Measurements from ENCODE around the gene EIF4E2.
"Not testable (repeated sequence)": the region's sequence is repeated elsewhere in the genome, so short reads cannot be mapped to it uniquely, and the experiment has no call there.

EIF4E2 gene

DNA sequence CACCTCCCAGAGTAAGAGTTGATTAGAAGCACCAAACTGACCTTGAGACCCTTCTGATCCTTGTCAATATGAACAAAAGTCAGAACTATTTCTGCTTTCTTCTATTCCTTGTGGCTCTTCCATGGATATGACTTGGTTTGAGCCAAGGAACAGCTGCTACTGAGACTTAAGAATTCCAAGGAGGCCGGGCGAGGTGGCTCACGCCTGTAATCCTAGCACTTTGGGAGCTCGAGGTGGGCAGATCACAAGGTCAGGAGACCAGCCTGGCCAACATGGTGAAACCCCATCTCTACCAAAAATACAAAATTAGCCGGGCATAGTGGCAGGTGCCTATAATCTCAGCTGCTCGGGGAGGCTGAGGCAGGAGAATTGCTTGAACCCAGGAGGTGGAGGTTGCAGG, 20.0 kb downstream of the EIF4E2 start:
- DNase-seq, result not testable (repeated sequence)

DNA sequence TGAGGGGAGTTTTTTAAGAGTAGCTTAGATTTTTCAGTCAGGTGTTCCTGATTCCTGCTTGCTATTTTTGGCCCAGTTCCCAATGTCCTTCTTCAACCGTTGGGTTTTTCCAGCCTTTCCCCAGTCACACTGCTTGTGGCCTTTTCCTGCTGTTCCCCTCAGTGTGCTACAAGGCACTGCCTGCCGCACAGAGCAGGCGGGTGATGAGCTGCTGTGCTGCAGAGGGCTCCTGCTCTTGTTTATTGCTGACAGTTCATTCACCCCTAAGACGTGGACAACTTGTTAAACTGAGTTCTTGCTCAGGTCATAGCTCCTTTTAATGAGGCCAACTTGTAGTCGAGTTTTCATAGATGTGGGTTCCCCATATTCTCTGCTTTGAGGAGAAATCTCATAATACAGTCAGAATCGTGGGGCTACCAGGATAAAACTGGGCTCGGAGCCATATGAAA, 20.6 kb downstream of the EIF4E2 start:
- DNase-seq, result no peak

DNA sequence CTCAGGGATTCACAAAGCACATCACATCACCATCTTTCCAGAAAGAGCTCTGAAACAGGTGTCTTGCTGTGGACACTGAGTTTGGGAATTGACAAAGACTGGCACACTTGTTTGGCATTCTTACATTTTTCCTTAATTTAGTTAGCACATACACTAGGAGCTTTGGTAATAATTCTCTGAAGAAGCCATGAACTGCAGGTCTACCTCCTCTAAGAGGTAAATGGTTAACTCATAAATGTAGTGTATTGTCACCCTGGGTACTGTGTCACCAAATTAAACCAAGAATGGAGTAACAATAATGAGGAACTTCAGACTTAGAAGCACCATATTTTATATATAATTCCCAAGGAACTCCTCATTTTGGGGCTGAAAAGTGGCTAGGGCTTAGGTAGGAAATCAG, 22.6 kb downstream of the EIF4E2 start:
- DNase-seq, result no peak

DNA sequence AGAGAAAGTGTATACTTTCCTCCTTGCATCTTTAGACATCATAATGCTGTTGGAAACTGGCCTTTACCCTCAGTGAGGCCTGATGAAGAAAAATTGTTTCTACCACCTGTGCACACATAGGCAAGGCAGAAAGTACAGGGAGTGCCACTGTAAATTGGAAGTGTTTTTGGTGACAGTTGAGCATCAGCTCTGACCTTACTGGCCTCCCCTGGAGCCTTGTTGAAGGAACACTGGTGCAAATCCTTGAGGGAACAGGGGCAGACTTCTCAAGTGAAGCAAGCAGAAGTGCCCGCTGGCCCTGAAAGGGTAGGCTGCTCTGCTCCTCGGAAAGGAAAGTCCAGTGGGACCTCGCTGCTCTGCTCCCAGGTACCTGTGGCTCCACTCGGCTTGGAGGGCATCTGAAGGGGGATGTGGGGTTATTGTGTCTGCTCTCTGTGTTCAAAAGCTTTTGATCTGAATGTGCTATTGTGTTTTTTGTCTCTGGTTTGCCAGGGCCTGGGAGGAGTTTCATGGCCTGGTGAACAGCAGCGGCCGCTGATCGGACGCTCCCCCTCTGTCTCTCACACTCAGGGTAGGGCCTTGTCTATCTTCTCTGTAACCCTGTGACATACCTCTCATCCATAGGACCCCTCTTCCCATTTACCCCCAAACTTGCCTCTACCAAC, 23.4 kb downstream of the EIF4E2 start:
- no peak for DNase-seq

DNA sequence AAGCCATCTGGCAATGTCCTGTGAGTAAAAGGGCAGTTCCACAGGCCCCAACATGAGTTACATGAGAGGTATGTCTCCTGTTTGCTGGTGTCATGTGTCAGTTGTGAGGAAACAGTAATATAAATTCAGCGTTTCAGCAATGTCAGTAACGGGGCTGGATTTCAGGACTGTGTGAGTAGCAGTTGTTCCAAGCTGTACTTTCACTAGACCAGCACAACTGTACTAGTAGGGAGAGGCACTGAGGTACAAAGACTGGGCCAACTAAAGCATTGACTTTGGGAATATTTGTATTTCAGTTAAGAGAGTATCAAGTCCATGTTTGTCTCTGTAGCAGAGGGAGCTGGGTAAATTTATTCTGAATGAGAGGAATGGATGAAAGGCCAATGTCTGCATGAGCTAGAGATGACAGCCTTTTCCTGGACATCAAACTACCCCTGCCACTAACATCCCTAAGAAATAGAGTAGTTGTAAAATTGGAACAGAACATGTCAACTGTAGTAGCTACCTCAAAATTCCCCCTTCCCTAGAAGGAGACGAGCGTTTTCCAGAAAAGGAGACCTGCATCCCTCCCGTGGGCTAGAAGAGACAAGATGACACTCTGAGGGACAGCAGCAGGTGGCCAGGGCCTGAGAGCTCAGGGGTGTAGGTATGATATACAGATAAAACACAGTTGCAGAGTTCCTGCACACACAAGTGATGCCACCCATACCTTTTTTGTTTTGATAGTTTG, 24.4 kb downstream of the EIF4E2 start:
- no peak for DNase-seq

DNA sequence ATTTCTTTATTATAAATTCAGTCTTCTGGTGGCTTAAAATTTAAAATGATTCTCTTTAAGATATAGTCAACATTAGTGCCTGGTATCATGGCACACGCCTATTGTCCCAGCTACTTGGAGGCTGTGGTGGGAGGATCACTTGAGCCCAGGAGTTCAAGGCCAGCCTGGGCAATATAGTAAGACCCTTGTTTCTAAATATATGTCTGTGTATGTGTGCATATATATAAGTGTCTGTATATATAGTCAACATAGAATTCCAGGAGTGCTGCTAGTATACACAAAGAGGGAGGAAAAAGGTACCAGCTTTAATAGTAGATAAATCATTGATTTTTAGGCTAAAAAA, 24.9 kb downstream of the EIF4E2 start:
- DNase-seq, result no peak

DNA sequence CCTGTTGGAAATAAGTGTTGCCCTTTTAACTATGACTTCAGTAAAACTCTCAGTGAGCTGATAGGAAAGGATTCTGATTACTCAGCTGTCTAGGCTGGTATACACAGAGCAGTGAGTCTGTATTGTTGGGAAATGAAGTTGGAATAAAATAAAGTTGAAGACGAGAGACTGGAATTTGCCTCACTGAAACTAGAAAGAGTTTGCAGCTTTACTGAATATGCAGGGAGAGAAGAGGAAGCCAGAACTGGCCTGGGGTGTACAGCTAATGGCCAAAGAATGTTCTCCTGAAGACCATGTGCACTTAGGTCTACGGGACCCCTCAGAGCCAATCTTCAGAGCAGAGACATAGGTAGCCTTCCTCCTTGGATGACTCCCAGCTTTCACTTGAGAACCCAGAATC, 26.5 kb downstream of the EIF4E2 start:
- no peak for DNase-seq

DNA sequence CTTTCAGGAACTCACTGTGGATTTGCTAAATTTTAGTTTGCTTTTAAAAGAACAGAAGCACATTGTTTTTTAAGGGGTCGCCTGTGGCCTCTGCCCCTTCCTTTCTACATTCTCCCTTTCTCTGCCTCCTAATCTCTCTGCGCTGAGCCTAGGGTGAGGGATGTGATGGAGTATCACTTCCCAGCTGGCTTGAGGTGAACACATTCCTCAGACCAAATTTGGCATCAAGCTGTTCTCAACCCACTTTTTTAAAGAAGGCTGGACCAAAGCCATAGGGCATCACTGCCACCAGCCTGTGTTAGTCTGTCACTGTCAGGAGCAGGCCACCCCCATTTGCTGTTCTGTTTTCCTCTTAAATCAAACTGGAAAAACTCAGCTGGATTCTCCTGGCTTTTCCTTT, 27.4 kb downstream of the EIF4E2 start:
- no peak for DNase-seq

DNA sequence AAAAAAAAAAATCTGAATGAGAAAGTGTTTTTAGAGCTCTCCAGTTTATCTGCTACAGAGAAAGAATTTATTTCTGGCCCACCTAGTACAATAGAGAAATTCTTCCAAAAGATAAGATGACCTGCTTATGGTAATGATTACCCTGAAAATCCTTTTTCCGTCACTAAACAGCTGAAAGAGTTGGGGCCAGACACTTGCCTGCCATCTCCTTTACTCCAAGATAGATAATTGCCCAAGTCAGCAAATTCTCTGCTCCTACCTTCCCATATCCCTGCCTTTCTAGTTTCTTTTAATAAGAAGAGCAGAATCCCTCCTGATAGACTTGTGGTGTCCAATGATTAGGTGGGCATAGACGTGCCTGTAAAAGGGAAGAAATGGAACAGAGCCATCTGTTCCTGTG, 28.1 kb downstream of the EIF4E2 start:
- no peak for DNase-seq

DNA sequence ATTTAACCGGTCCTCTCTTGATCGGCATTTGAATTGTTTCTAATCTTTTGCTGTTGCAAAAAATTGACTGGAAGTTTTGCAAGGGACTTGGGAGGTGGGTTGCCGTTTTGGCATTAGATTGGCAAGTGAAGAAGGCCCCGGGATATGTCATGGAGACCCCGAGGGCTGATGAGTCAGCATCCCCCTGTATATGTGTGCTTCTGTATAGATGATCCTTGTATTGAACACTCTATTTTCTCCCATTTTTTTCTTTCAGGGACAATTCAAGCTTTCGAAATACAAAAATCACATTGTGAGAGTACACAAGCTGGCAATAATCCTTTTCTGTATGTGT, 30.1 kb downstream of the EIF4E2 start:
- DNase-seq, result no peak

DNA sequence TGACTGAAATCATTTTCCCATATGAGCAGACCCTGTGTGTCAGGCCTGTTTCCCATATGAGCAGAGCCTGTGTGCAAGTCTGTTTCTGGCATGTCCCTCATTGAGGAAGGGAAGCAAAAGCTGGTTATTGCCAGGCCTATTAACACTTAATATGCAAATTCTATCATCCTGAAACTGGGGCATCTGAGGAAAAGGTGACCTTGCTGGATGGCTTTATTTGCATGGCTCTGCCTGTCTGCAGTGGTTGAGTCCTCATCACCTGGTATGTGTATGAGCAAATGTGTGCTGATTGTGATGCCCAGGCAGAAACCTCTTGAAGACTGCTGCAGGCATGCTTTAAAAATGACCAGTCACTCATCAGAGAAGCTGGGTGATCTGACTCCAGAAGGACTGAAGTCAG, 31.2 kb downstream of the EIF4E2 start:
- DNase-seq, result no peak

DNA sequence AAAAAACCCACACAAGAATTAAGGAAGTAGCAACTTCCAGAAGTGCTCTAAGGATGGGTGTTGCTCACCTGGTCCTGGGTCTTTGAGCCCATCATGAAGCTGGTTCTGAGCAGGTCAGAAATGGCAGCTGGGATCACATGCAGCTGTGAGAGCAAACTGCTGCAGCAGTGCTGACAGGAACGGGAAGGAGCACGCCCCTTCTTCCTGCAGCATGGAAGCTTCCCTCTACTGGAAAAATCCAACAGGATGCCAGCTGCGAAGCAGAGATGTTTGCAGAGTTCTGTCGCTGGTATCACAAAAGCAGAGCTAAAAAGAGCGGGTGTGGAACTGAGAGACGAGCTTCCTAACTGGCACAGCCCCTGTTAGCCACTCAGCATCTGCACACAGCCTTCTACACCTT, 33.7 kb downstream of the EIF4E2 start:
- DNase-seq, result no peak

DNA sequence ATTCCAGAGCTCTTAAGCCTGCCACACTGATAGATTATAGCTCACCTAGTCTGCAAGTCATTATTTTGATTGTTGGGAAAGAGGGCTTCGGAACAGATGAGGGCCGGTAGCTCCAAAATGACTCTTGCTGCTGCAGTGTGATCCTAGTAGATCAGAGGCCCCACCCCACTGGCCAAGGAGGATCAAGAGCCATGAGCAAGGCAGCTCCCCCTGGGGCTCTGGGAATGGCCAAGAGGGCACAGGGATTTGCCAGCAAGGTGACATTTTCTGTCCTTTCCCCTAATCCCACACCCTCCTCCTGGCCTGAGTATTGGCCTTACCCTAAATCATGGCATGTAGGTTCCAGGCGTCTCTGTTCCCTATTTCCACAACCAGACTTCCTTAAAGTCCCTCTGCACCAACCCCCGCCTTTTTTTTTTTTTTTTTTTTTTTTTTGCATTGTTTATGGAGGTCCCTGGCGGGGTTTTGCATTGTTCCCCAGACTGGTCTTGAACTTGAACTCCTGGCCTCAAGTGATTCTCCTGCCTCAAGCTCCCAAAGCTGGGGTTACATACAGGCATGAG, 36.5 kb downstream of the EIF4E2 start:
- DNase-seq, result no peak

DNA sequence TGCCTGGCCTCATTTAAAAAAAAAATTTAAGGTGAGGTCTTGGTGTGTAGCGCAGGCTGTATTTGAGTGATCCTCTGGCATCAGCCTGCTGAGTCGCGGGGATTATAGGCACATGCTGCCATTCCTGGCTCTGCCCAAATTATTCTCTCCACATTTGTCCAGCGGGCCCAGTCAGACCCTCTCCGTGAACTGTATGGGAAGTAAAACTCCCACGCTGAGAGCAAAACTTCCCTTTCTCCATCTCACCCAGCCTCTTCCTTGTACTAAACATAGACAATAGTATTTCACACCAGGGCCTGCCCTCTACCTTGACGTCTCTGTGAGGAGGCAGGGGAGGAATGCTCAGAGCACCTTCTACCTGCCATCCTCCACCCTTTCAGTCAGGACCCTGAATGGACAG, 37.0 kb downstream of the EIF4E2 start:
- no peak for DNase-seq

DNA sequence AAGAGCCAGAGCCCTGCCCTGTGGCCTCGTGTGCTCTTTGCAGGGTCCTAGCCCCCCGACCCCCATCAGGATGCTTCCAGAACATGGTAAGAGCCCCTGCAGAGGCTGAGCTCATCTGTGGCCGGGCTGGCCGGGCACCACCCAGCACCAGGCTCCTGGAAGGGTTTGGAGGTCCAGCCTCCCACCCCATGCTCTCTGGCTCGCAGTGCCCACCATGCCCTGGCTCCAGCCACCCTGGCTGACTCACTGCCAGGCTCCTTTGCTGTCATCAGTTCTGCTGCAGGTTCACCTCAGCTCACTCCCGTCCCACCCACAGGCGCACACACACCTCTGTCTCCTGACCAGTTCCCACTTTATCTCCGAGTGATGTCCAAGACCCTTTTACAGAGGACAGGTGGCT, 37.5 kb downstream of the EIF4E2 start:
- no peak for DNase-seq

DNA sequence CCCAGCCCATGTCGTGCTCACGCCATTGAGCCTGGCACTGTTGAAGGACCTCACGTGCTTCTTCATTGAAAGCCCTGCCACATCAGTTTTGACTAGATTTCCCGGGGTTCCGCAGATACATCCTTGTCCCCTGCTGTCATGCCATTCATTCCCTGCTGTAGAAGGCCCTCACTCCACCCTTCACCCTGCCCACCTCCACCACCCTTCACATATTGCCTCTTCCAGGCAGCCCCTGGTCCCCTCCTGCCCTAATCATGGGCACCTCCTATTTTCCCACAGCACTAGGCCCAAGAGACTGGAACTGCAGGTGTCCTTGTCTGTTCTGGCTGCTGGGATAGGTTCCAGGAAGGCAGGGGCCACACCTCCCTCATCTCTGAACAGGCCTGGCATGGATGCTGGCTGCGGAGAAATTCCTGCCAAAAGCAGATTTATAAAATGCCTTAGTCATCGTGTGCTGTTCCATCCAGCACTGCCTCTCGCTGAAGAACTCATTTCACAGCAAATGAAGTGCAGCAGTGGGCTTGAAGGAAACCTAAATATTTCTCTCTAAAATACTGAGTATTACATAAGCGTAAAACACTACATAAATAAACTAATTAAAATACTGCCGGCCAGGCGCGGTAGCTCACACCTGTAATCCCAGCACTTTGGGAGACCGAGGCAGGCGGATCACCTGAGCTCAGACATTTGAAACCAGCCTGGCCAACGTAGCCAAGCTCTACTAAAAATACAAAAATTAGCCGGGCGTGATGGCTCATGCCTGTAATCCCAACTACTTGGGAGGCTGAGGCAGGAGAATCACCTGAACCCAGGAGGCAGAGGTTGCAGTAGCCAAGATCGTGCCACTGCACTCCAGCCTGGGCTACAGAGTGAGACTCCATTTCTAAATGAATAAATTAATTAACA, 38.4 kb downstream of the EIF4E2 start:
- DNase-seq, result no peak

DNA sequence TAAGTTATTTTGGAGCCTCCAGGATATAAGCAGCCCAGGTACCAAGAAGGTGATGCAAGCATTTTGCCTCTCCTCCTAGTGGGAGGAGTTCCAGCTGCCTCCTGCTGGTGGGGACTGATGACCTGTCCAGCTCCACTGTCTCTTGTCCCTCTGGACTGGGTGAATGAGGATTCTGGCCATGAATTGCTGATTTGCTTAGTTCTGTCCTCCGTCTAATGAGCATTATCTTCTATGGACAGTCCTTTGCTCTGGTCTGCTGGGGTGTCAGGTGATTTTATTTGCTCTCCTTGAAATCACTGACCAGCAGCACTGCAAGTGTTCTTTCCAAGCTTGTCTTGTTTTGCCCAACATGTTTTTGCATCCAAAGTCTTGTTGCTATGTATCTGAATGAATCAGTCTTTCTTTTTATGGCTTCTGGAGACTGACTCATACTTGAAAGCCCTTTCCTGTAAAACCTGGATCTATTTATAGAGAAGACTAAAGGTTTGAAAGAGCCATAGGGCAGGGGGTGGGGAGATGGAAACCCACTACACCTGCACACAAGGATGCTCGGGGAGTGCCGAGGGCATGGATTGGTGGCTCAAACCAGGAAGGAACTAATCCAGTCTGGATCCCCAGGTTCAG, 42.4 kb downstream of the EIF4E2 start:
- no peak for DNase-seq

DNA sequence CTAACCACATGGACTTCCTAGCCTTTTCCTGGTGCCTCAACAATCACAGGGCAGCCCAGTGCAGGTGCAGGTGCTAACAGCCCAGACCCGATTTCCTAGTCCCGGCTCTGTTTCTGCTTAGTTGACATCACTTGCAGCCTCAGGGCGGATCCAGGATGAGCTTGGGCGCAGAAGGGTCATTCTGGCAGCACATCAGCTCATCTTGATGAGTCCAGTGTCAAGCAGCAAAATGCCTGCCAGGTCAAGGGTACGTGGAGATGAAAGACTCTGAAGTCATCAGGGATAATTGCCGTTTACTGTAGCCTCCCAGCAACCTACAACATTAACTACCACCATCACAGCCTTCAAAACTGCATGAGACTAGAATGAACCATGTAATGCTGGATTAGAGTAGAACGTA, 43.5 kb downstream of the EIF4E2 start:
- no peak for DNase-seq

DNA sequence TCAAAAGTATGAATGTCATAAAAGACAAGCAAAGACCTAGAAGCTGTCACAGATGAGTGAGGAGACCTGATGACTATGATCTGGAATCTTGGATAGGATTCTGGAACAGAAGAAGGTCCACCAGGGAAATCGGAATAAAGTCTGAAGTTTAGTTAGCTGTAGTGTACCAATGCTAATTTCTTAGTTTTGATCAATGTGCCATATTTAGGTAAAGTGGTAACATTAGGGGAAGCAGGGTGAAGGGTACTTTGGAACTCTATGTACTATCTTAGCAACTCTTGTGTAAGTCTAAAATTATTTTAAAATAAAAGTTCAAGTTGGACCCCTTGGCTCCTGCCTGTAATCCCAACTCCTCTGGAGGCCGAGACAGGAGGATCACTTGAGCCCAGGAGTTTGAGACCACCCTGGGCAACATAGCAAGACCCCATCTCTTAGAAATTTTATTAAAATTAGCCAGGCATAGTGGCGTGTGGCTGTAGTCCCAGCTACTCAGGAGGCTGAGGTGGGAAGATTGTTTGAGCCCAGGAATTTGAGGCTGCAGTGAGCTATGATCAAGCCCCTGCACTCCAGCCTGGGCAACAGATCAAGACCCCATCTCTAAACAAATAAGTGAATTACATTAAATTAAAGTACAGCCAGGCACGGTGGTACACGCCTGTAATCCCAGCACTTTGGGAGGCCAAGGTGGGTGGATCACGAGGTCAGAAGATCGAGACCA, 47.0 kb downstream of the EIF4E2 start:
- DNase-seq, result no peak

DNA sequence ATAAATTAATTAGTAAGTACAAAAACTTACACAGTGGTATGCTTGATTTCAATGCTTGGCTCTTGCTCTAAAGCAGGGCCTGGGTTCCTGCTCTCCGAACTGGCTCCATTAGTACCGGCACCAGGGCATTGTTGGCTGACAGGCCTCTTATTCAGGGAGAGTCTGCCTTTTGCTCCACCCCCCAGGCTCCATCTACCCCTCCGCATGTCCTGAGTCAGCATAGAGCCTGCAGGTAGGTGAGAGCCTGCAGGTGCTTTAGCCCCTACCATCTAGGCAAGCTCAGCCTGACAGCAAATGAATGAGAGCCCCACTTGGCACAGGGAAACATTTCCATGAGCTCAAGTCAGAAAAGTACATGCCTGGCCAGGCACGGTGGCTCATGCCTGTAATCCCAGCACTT, 47.8 kb downstream of the EIF4E2 start:
- DNase-seq, result no peak

DNA sequence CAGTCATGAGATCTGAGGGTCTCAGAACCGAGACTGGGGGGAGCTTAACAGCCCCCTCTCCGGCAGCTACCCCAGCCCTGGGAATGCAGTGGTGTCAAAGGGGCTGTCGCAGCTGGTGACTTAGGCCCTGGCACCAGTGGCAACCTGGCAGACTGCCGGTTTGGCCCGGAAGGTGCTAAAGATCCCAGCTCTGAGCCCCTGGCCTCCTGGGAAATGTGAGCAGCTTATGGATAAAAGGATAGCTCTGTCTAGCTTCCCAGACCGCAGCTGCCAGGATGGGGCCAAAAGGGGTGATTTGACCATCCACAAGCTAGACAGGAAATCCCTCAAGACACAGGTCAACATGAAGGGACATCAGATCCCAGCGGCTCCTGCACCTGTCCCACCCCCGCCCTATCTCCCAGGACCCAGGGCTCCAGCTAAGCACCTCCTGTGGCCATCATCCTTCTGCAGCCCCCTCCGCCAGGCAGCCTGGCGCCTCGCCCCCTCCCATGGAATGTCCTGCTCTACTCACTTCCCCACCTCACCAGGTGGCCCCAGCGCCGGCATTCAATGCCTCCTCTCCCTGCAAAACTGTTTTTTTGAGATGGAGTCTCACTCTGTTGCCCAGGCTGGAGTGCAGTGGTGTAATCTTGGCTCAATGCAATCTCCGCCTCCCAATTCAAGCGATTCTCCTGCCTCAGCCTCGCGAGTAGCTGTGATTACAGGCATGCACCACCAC, 49.7 kb downstream of the EIF4E2 start:
- DNase-seq, result no peak

DNA sequence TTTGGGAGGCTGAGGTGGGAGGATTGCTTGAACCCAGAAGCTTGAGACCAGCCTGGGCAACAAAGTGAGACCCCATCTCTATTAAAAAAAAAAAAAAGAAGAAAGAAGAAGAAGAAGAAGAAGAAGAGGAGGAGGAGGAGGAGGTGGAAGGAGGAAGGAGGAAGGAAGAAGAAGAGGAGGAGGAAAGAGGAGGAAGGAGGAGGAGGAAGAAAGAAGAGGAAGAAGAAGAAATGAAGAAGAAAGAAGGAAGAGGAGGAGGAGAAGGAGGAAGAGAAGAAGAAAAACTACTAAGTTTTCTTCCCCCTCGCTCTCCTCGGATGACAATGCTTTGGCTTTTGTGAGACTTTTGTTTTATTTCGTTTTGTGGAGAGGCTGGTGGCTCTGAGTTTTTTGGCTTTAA, 52.8 kb downstream of the EIF4E2 start:
- no peak for DNase-seq

Data from CD4-positive, alpha-beta T cell treated with Interleukin-17A for 1 hour (primary cell).